ENCODE results near the gene NARF. TPM values are rescaled to one million over a fixed set of nuclear protein-coding genes. Genes with fewer than 3 reads are reported as not detected.

NARF gene
- total RNA-seq, 1 donor from 2014 or later: 111 TPM

- no peak for DNase-seq (ENCODE audit: extremely low spot score, unreplicated experiment)
- Mint-ChIP-seq H3K36me3 (peaks cover 15% of the 10 kb centered on the region), H3K9me3 (no peaks in the 10 kb centered on the region), H3K4me3 (no peak overlapping the region), H3K27me3 (no peaks in the 10 kb centered on the region), H3K27ac (no peak overlapping the region), H3K4me1 (ENCODE audit: unreplicated experiment) (peaks cover 15% of the 10 kb centered on the region)
- TF ChIP-seq, protein P1, sequence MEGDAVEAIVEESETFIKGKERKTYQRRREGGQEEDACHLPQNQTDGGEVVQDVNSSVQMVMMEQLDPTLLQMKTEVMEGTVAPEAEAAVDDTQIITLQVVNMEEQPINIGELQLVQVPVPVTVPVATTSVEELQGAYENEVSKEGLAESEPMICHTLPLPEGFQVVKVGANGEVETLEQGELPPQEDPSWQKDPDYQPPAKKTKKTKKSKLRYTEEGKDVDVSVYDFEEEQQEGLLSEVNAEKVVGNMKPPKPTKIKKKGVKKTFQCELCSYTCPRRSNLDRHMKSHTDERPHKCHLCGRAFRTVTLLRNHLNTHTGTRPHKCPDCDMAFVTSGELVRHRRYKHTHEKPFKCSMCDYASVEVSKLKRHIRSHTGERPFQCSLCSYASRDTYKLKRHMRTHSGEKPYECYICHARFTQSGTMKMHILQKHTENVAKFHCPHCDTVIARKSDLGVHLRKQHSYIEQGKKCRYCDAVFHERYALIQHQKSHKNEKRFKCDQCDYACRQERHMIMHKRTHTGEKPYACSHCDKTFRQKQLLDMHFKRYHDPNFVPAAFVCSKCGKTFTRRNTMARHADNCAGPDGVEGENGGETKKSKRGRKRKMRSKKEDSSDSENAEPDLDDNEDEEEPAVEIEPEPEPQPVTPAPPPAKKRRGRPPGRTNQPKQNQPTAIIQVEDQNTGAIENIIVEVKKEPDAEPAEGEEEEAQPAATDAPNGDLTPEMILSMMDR (conservative IDR thresholded peaks at IDR 0.05): peak; percentile 63
These were observed 41.8 kb upstream of the NARF start for GRCh38 chr17:82416771-82417170.

GRCh38 chr17:82418001-82418986 lies 40.2 kb upstream of the NARF start, which contains the start of the genes HEXD and OGFOD3:
TSS of gene HEXD (plus strand) at chr17:82418347. CDS start at chr17:82419800, 1,453 bp downstream.
TSS of gene OGFOD3 (minus strand) at chr17:82418586. CDS start at chr17:82418485, 101 bp downstream.
- peak; percentile 89 for DNase-seq (ENCODE audit: extremely low spot score, unreplicated experiment)
- no peaks in the 10 kb centered on the region for H3K9me3 Mint-ChIP-seq
- peak within 1 kb of the TSS; percentile 87 for H3K4me3 Mint-ChIP-seq
- peaks cover 24% of the 10 kb centered on the region for H3K36me3 Mint-ChIP-seq
- H3K27ac Mint-ChIP-seq: peak within 1 kb of the TSS; percentile 68
- no peaks in the 10 kb centered on the region for H3K27me3 Mint-ChIP-seq
- peaks cover 15% of the 10 kb centered on the region for H3K4me1 Mint-ChIP-seq (ENCODE audit: unreplicated experiment)
- TF ChIP-seq, protein P1 (conservative IDR thresholded peaks at IDR 0.05): peak; percentile 19

- H3K4me1 Mint-ChIP-seq (ENCODE audit: unreplicated experiment): peaks cover 12% of the 10 kb centered on the region
- DNase-seq (ENCODE audit: extremely low spot score, unreplicated experiment): no peak
- peak overlapping the region; percentile 87 for H3K4me3 Mint-ChIP-seq
- H3K27me3 Mint-ChIP-seq: no peaks in the 10 kb centered on the region
- no peaks in the 10 kb centered on the region for H3K9me3 Mint-ChIP-seq
- peak overlapping the region; percentile 68 for H3K27ac Mint-ChIP-seq
- TF ChIP-seq, protein P1 (conservative IDR thresholded peaks at IDR 0.05): no peak
- H3K36me3 Mint-ChIP-seq: peaks cover 21% of the 10 kb centered on the region
These were observed 39.0 kb upstream of the NARF start for GRCh38 chr17:82419540-82419939.

DNA sequence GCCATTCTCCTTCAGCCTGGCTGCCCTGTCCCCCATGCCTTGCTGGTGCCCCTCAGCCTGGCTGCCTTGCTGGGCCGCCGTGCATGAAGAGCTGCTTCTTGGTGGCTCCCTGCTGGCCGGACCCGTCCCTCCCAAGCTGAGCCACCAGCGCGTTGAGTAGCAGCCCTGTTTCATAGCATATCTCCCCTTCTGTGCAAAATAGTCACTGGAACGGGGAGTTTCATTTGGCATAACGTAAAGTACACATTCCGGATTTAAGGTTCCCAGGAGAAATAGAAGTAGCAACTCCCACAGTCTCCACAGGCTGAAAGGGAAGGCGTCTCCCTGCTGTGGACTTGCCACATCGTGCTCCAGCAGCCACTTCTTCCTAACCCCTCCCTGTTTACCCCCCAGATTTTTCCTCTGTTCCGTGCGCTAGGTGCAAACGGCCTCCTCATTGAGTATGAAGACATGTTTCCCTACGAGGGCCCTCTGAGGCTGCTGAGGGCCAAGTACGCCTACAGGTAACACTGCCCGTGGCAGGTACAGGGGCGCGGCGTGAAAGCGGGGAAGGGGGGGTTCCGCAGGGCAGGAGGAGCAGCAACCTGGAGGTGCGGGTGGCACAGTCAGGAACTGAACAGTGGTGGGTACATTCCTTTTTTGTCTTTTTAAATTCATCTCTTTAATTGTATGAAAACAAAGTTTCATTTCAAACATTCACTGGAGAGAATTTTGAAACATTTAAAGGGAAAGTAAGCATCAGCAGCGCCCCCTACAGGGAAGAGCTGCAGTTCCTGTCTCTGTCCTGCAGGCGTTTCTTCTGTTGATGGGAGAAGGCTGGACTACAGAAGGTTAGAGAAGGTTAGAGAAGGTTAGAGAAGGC lies 34.3 kb upstream of the NARF start:
- Mint-ChIP-seq H3K27ac (no peak overlapping the region), H3K36me3 (peaks cover 21% of the 10 kb centered on the region), H3K9me3 (no peaks in the 10 kb centered on the region), H3K27me3 (no peaks in the 10 kb centered on the region), H3K4me3 (no peak overlapping the region), H3K4me1 (ENCODE audit: unreplicated experiment) (peaks cover 5% of the 10 kb centered on the region)
- TF ChIP-seq, protein P1 (conservative IDR thresholded peaks at IDR 0.05): peak; percentile 73
- no peak for DNase-seq (ENCODE audit: extremely low spot score, unreplicated experiment)

DNA sequence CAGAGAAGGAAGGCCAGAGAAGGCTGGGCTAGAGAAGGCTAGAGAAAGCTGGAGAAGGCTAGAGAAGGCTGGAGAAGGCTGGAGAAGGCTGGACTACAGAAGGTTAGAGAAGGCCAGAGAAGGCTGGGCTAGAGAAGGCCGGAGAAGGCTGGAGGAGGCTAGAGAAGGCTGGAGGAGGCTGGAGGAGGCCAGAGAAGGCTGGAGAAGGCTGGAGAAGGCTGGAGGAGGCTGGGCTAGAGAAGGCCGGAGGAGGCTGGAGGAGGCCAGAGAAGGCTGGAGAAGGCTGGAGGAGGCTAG lies 33.7 kb upstream of the NARF start:
- Mint-ChIP-seq H3K4me1 (ENCODE audit: unreplicated experiment) (no peaks in the 10 kb centered on the region), H3K27me3 (no peaks in the 10 kb centered on the region), H3K9me3 (no peaks in the 10 kb centered on the region), H3K36me3 (peaks cover 20% of the 10 kb centered on the region), H3K27ac (no peak overlapping the region), H3K4me3 (no peak overlapping the region)
- TF ChIP-seq, protein P1 (conservative IDR thresholded peaks at IDR 0.05): no peak
- no peak for DNase-seq (ENCODE audit: extremely low spot score, unreplicated experiment)

Measured in type B pancreatic cell (in vitro differentiated cells).